GM18507 (cell line): ENCODE measurements around the gene SLC5A3.

ENCODE experiments used
- DNase-seq: peaks from one replicate; pipeline ENCODE4 v3.0.0; 2011; ENCODE audit warnings: low read depth; ENCODE audit not compliant: insufficient read length; ENCODE audit errors: extremely low spot score
- FAIRE-seq: peaks from 2 replicates; lab custom pipeline; 2011; peaks lifted over from hg19 to GRCh38; lab: Jason Lieb, UNC

The SLC5A3 gene

GRCh38 chr21:34092262-34092921 is 19.0 kb downstream of the SLC5A3 start:
- DNase-seq: no peak

GRCh38 chr21:34093083-34093482 is 19.7 kb downstream of the SLC5A3 start:
- FAIRE-seq: no peak

More at GRCh38 chr21:34092262-34092921, 19.0 kb downstream of the SLC5A3 start:
- no peak for FAIRE-seq

GRCh38 chr21:34094949-34095348 is 21.6 kb downstream of the SLC5A3 start:
- DNase-seq: no peak
- FAIRE-seq: no peak

More at GRCh38 chr21:34093083-34093482, 19.7 kb downstream of the SLC5A3 start:
- DNase-seq: no peak

- DNase-seq (no peak), FAIRE-seq (no peak)
These were observed 24.1 kb downstream of the SLC5A3 start for GRCh38 chr21:34097442-34097841.

GRCh38 chr21:34100337-34100736 is 27.0 kb downstream of the SLC5A3 start:
- no peak for FAIRE-seq
- no peak for DNase-seq

GRCh38 chr21:34100790-34101189 is 27.4 kb downstream of the SLC5A3 start:
- DNase-seq (no peak), FAIRE-seq (no peak)

- peak; percentile 5 for FAIRE-seq
- no peak for DNase-seq
These were observed 32.7 kb downstream of the SLC5A3 start for GRCh38 chr21:34105947-34106541.

- no peak for FAIRE-seq
- no peak for DNase-seq
These were observed 34.2 kb downstream of the SLC5A3 start for GRCh38 chr21:34107606-34108005.

GRCh38 chr21:34109075-34109474 is 35.7 kb downstream of the SLC5A3 start:
- FAIRE-seq: no peak
- no peak for DNase-seq

- no peak for DNase-seq
- no peak for FAIRE-seq
These were observed 37.3 kb downstream of the SLC5A3 start for GRCh38 chr21:34110594-34111202.

- no peak for FAIRE-seq
These were observed 39.1 kb downstream of the SLC5A3 start for GRCh38 chr21:34112316-34113033.

GRCh38 chr21:34113842-34114241 is 40.5 kb downstream of the SLC5A3 start:
- no peak for DNase-seq
- no peak for FAIRE-seq

More at GRCh38 chr21:34112316-34113033, 39.1 kb downstream of the SLC5A3 start:
- DNase-seq: no peak

- no peak for FAIRE-seq
These were observed 41.8 kb downstream of the SLC5A3 start for GRCh38 chr21:34115160-34115559.

GRCh38 chr21:34116569-34116968 is 43.2 kb downstream of the SLC5A3 start:
- FAIRE-seq: no peak
- DNase-seq: no peak

More at GRCh38 chr21:34115160-34115559, 41.8 kb downstream of the SLC5A3 start:
- DNase-seq: no peak

GRCh38 chr21:34120867-34121266 is 47.5 kb downstream of the SLC5A3 start:
- FAIRE-seq (no peak), DNase-seq (no peak)

- DNase-seq: no peak
- FAIRE-seq: no peak
These were observed 48.7 kb downstream of the SLC5A3 start for GRCh38 chr21:34122047-34122446.
